ENCODE results near the gene LYPD3. TPM values are rescaled to one million over a fixed set of nuclear protein-coding genes. Genes with fewer than 3 reads are reported as not detected.

The LYPD3 gene
- total and polyA plus RNA-seq, 10 of the 15 experiments (the other 5 are each of a cell fraction or from before 2014, with no cell fraction given): 0.03 to 0.28 (median 0.12) TPM; not detected in 6

- TF ChIP-seq RELB (IDR thresholded peaks at IDR 0.05; ENCODE audit: low read depth): peak; percentile 37; the same call in 1 of the 2 replicates
- TF ChIP-seq SUPT20H (IDR thresholded peaks at IDR 0.05; ENCODE audit: borderline replicate concordance, control insufficient read depth, low read depth, low read length): no peak
- TF ChIP-seq LARP7 (IDR thresholded peaks at IDR 0.05): no peak
- TF ChIP-seq BCL11A (IDR thresholded peaks at IDR 0.05; ENCODE audit: low read depth, low read length): no peak
- TF ChIP-seq IKZF2 (IDR thresholded peaks at IDR 0.05): no peak
- TF ChIP-seq EED (IDR thresholded peaks at IDR 0.05; ENCODE audit: low read depth): peak; percentile 30; the same call in 1 of the 2 replicates
- TF ChIP-seq STAT3 (IDR thresholded peaks at IDR 0.05; ENCODE audit: low read depth, low read length): no peak
- 0 out of 2 replicates have a peak, but pooled peaks have one; percentile 29 for TF ChIP-seq IKZF1 (conservative IDR thresholded peaks at IDR 0.05)
- TF ChIP-seq CREB1 (IDR thresholded peaks at IDR 0.05; ENCODE audit: low read depth): no peak
- peak; percentile 80 for TF ChIP-seq ZNF24 (IDR thresholded peaks at IDR 0.05)
- no peak for TF ChIP-seq RBBP5 (conservative IDR thresholded peaks at IDR 0.05)
- no peak for TF ChIP-seq DPF2 (IDR thresholded peaks at IDR 0.05)
- TF ChIP-seq RUNX3 (IDR thresholded peaks at IDR 0.05; ENCODE audit: low read length): peak; percentile 49; the same call in 1 of the 2 replicates
Measured at GRCh38 chr19:43450545-43450997, 14.8 kb downstream of the LYPD3 start (continued).

Data from GM12878 (cell line).